Osteocyte (in vitro differentiated cells): ENCODE measurements around the gene PRDM2. TPM values are rescaled to one million over a fixed set of nuclear protein-coding genes. Genes with fewer than 3 reads are reported as not detected.

Experiments
- DNase-seq: peaks from one replicate; pipeline ENCODE4 v3.0.0; 2021; ENCODE audit warnings: mixed read lengths; ENCODE audit not compliant: unreplicated experiment; ENCODE audit errors: extremely low spot score
- H3K27ac Mint-ChIP-seq: one replicate; pipeline ENCODE4 v1.8.0; 2021; ENCODE audit warnings: mild to moderate bottlenecking, mixed read lengths; ENCODE audit not compliant: unreplicated experiment
- H3K27me3 Mint-ChIP-seq: one replicate; pipeline ENCODE4 v1.8.0; 2021; ENCODE audit warnings: mixed read lengths; ENCODE audit not compliant: unreplicated experiment
- H3K36me3 Mint-ChIP-seq: one replicate; pipeline ENCODE4 v1.8.0; 2021; ENCODE audit warnings: mixed read lengths; ENCODE audit not compliant: unreplicated experiment
- H3K4me1 Mint-ChIP-seq: one replicate; pipeline ENCODE4 v1.8.0; 2021; ENCODE audit warnings: mixed read lengths; ENCODE audit not compliant: unreplicated experiment
- H3K4me3 Mint-ChIP-seq: one replicate; pipeline ENCODE4 v1.8.0; 2021; ENCODE audit warnings: mild to moderate bottlenecking, moderate library complexity, mixed read lengths; ENCODE audit not compliant: unreplicated experiment
- H3K9me3 Mint-ChIP-seq: one replicate; pipeline ENCODE4 v1.8.0; 2021; ENCODE audit warnings: mixed read lengths; ENCODE audit not compliant: unreplicated experiment
- total RNA-seq: library from RNA; stranded (reverse); gene quantifications from 2 replicates; pipeline ENCODE4 v1.2.1, GENCODE V29; 2021
- TF ChIP-seq, protein P1 (sequence below): fragments of 200-600 bp; sonication (generic); IDR thresholded peaks from 2 replicates; pipeline ENCODE4 v1.5.0; 2021; ENCODE audit warnings: antibody characterized with exemption, mild to moderate bottlenecking, moderate library complexity

PRDM2 gene
- total RNA-seq, 1 donor from 2014 or later, result 51.7 TPM

DNA sequence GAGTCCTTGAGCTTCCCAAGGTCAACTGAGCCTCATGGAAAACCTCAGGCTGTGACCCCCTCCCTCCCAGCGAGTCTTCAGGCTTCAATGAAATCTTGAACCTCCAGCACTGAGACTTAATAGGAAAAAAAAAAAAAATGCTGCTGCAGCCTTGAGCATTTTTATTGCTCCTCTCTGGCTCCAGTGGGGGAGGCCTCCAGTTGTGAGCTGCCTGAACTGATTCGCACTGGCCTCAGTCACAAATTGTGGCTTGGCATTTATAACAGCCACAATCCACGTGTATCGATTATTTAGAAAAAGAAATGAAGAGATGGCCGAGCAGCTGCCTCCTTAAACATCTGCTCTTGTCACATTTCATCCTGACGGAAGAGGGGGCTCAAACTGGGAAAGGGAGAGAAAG is 173.0 kb downstream of the PRDM2 start:
- H3K27ac Mint-ChIP-seq, result no peak overlapping the region
- TF ChIP-seq, protein P1, sequence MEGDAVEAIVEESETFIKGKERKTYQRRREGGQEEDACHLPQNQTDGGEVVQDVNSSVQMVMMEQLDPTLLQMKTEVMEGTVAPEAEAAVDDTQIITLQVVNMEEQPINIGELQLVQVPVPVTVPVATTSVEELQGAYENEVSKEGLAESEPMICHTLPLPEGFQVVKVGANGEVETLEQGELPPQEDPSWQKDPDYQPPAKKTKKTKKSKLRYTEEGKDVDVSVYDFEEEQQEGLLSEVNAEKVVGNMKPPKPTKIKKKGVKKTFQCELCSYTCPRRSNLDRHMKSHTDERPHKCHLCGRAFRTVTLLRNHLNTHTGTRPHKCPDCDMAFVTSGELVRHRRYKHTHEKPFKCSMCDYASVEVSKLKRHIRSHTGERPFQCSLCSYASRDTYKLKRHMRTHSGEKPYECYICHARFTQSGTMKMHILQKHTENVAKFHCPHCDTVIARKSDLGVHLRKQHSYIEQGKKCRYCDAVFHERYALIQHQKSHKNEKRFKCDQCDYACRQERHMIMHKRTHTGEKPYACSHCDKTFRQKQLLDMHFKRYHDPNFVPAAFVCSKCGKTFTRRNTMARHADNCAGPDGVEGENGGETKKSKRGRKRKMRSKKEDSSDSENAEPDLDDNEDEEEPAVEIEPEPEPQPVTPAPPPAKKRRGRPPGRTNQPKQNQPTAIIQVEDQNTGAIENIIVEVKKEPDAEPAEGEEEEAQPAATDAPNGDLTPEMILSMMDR, result no peak
- DNase-seq, result no peak
- H3K27me3 Mint-ChIP-seq, result no peaks in the 10 kb centered on the region
- no peaks in the 10 kb centered on the region for H3K36me3 Mint-ChIP-seq
- H3K4me1 Mint-ChIP-seq, result no peaks in the 10 kb centered on the region
- H3K4me3 Mint-ChIP-seq, result no peak overlapping the region
- peaks cover 8% of the 10 kb centered on the region for H3K9me3 Mint-ChIP-seq

Other genes with a start within 250 kb of the PRDM2 start
- not detected in 2 replicates for gene LRRC38, start 186.2 kb upstream of the PRDM2 start, total RNA-seq
- gene PDPN, start 116.4 kb upstream of the PRDM2 start, total RNA-seq, result not detected in 2 replicates